ENCODE measurements around the gene TBC1D5.
A peak's percentile ranks its signal among the peaks of the same experiment; 100 is the strongest.

TBC1D5 gene

DNA sequence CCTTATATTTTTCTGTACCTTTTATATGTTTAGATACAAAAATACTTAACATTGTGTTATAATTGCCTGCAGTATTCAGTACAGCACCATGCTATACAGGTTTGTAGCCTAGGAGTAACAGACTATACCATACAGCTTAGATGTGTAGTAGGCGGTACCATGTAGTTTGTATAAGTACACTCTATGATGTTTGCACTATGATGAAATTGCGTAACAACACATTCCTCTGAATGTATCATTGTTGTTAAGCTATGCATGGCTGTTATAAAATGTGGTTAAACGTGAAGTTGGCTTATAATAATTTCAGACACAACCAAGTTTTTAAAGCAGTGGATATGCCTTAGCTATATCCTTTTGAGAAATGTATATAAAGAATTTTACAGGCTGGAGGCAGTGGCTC lies 529.3 kb downstream of the TBC1D5 start:
- TF ChIP-seq GATA3 (IDR thresholded peaks at IDR 0.05; ENCODE audit: low read depth, low read length), result no peak
- no peak for TF ChIP-seq GATA2 (IDR thresholded peaks at IDR 0.05; ENCODE audit: low read depth, low read length)

DNA sequence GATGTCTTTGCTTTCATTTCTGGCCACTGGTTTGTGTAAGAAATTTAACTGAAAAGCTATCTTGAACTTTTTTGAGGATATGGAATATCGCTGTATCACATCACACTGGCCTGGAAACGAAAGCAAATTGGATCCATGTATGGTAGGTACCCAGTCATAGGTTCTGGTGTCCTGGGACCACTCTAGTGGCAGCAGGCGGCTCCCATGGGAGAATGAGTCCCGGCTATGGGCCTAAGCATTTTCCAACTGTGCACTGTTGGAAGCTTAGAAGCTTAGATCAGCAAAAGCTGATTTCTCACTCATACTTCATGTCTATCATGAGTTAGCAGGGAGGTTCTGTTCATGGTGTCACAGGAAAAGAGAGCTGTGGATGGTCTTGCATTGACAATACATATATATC lies 534.5 kb downstream of the TBC1D5 start:
- TF ChIP-seq GATA2 (IDR thresholded peaks at IDR 0.05; ENCODE audit: low read depth, low read length), result no peak
- no peak for TF ChIP-seq GATA3 (IDR thresholded peaks at IDR 0.05; ENCODE audit: low read depth, low read length)

DNA sequence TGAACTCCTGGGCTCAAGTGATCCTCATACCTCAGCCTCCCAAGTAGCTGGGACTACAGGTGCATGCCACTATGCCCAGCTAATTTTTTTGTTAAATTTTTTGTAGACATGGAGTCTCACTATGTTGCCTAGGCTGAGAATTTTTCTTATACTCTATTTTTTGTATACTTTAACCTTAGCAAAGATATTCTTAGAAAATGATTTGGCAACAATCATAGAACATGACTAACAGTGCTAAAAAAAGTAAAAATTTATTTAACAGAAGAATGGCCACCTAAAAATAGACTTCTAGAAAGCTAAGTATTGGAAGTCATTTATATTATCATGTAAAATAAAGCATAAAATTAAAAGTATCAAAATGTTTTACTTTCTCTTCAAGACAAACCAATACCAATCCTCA lies 535.4 kb downstream of the TBC1D5 start:
- TF ChIP-seq GATA3 (IDR thresholded peaks at IDR 0.05; ENCODE audit: low read depth, low read length) (no peak), GATA2 (IDR thresholded peaks at IDR 0.05; ENCODE audit: low read depth, low read length) (no peak)

DNA sequence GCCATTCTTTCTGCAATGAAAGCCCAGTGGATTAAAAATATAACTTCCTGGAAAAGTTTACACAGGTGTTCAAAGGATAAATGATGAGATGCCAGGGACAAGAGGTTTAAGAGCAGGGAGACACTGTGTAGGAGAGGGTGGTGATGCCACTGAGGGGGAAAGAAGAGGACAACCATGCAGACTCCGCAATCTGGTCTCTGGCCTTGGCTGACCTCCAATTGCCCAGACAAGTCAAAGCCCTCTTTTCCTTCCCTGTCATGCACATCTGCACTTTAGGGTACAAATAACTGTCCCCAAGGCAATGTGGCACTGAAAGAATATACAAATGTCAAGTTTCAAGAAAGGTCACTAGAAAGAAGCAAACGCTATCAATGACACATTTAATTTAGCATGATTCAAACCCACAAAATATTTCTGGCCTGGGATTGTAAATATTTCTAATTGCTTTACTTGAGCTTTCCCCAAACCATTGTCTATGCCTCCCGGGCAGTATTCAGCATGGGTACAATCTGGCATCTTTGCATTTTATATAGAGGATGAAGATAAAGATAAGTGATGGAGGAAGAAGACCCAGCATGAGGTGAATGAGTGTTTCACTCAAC lies 538.3 kb downstream of the TBC1D5 start:
- no peak for TF ChIP-seq GATA2 (IDR thresholded peaks at IDR 0.05; ENCODE audit: low read depth, low read length)
- TF ChIP-seq GATA3 (IDR thresholded peaks at IDR 0.05; ENCODE audit: low read depth, low read length), result no peak

DNA sequence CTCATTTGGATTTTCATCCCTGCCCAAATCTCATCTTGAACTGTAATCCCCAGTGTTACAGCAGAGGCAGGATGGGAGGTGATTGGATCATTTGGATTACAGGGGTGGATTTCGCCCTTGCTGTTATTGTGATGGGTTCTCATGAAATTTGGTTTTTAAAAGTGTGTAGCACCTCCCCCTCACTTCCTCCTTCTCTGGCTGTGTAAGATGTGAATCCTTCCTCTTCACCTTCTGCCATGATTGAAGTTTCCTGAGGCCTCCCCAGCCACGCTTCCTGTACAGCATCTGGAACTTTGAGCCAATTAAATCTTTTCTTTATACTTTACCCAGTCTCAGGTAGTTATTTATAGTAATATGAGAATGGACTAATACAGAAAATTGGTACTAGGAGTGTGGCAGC lies 540.9 kb downstream of the TBC1D5 start:
- TF ChIP-seq GATA2 (IDR thresholded peaks at IDR 0.05; ENCODE audit: low read depth, low read length), result no peak
- no peak for TF ChIP-seq GATA3 (IDR thresholded peaks at IDR 0.05; ENCODE audit: low read depth, low read length)

DNA sequence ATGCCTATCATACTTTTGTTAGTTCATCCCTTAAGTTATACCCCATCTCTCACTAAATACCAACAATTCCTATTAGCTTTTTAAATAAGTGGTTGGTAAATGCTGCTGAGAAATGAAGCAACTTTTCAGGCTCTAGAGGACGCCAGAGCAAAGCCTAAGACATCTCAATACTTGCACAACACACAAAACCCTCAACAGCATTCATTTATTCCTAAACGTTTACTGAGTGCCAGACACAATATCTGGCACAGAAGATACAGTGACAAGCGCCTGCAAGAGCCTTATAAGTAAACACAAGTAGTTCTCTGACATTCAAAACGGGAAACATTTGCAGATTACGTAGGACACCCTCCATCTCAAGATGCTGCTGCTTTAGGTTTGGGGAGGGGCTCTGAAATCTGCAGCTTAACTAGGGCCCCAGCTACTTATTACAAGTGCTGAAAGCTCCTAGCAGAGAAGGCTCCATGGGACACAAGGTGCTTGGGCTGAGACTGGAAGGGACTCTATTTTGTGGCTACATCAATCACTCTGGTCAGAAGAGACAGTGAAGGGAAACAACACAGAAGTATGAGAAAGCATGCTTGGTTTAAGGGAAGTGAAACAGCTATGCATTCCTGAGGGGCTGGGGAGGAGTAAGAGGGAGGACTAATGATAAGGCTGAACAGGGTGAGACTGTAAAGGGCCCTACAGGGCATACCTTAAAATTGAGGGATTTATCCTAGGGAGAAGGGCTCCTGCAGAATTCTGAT lies 546.4 kb downstream of the TBC1D5 start:
- no peak for TF ChIP-seq GATA2 (IDR thresholded peaks at IDR 0.05; ENCODE audit: low read depth, low read length)
- TF ChIP-seq GATA3 (IDR thresholded peaks at IDR 0.05; ENCODE audit: low read depth, low read length), result no peak

DNA sequence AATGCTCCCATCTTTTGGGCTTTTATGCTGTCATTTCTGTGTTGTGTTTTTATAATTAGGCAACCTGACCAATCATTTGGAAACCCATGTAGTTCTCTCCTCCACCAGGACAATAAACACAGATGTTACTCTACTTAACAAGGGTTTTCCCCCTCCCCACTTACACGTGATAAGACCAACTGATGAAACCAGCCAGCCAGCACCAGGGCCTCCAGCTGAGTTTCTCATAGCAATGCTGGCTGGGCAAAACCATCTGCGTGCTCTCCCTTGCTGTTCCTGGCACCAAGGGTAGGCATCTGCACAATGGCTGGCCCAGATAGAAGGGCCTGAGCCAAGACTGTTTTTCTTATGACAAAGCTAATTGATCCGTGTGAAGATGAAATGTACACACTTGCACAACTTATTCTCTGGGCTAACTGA lies 547.2 kb downstream of the TBC1D5 start:
- TF ChIP-seq GATA2 (IDR thresholded peaks at IDR 0.05; ENCODE audit: low read depth, low read length), result no peak
- TF ChIP-seq GATA3 (IDR thresholded peaks at IDR 0.05; ENCODE audit: low read depth, low read length), result no peak

DNA sequence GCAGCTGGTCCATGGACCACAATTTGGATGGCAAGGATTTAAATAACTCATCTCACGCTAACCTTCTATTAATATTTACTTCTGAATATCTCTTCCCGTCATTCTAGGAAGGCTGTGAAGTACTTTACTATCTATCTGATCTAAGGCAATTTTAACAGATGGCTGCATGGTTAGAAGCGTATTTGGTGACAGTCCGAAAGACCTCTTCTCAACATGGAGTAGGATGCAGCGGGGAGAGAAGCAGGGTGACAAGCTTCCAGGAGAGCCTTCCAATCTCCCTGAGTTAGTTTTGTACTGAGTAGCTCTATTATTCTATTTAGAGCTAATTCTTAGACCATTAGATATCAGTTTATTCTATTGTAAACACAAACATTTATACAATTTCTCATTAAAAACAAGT lies 548.3 kb downstream of the TBC1D5 start:
- TF ChIP-seq GATA2 (IDR thresholded peaks at IDR 0.05; ENCODE audit: low read depth, low read length) (peak; percentile 9; the same call in 1 of the 2 replicates), GATA3 (IDR thresholded peaks at IDR 0.05; ENCODE audit: low read depth, low read length) (no peak)

DNA sequence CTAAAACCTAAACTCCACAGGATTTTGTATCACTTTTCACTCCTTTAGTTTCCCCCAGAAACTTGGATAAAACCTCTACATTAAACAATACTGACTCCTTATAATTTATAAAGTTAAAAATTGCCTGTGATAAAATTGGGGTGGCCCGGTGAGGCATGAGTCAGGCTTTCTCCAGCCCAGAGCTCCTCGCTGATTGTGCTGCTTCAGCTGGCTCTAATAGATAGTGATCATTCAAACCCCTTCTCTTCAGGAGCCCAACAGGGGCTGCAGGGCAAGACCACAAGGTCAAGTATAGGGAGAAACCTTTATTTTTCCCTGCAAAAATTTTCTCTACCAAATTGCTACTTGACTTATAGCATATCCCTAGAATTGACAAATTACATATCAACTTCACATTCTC lies 549.4 kb downstream of the TBC1D5 start:
- TF ChIP-seq GATA2 (IDR thresholded peaks at IDR 0.05; ENCODE audit: low read depth, low read length) (no peak), GATA3 (IDR thresholded peaks at IDR 0.05; ENCODE audit: low read depth, low read length) (no peak)

DNA sequence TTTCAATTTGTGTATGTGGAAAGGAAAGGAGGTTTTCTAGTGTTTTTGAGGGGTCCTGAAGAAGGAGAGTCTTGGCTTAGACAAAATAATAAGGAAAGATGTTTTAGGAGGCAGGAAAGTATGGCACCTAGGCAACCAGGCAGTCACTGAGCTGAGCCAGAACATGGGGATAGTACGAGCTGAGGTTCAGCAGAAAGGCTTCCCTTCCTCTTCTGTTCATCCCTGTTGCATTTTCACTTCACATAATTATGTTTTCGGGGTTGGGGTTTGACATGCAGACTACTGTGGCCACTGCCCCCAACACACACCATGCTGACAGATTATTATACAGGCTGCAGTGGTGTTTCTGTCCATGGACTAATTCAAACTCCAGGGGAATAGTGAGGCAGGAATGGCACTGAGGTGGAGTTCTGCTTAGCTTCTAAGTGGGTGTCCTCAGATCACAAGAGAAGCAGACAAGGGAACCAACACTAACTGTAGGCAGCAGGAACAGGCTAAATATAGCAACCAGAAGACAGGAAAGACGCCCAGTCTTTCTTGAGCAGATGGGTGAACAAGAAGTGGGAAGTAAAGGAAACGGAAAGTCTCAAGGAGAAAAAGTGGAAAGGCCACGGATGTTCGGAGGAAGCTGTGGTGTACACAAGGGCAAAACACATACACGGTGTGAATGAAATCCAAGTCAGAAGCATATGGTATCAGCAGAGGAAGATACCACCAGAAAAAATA lies 551.9 kb downstream of the TBC1D5 start:
- TF ChIP-seq GATA2 (IDR thresholded peaks at IDR 0.05; ENCODE audit: low read depth, low read length) (no peak), GATA3 (IDR thresholded peaks at IDR 0.05; ENCODE audit: low read depth, low read length) (no peak)

DNA sequence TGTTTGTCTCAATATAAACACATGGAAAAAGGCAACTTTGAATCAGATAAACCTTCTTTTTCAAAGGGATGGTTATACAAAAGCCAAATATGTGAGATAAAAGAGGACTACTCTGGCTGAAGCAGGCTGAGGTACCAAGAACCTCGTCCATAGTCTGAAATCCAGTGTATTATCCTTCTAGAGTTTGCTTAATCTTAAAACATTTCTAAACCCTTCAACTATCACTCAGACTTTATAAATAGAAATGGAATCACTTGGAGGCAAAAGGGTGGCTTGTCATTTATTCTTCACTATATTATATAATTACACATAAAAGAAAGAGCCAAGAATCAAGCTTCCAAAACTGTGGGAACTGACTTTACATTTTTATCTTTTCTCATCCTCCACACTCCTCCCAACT lies 554.1 kb downstream of the TBC1D5 start:
- TF ChIP-seq GATA3 (IDR thresholded peaks at IDR 0.05; ENCODE audit: low read depth, low read length), result no peak
- no peak for TF ChIP-seq GATA2 (IDR thresholded peaks at IDR 0.05; ENCODE audit: low read depth, low read length)

DNA sequence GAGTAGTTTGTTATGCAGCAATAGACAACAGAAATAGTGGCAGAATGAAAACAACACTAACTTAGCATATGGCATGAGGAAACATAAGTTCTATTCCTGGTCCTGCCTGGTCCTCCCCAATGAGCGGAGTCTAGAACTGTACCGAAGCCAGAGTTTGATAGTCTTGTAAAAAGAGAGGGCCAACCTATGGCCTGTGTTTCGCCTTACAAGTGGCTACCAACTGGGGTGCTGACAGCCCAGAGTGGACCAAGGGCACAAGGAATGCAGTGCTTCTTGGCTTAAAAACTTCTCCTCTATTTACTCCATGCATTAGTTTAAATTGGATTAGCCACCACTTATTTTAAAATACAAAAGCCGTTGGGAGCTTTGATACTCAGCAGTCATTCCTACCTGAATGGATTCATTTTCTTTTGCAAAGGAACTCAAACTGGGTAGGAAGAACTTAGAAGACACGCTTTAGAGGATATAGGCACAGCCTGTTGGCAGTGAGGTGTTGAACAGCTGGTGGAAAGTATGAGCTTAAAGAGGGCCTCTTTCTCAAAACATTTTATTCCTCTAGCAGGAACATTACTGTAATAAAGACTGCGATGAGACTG lies 554.7 kb downstream of the TBC1D5 start:
- TF ChIP-seq GATA2 (IDR thresholded peaks at IDR 0.05; ENCODE audit: low read depth, low read length) (no peak), GATA3 (IDR thresholded peaks at IDR 0.05; ENCODE audit: low read depth, low read length) (no peak)

DNA sequence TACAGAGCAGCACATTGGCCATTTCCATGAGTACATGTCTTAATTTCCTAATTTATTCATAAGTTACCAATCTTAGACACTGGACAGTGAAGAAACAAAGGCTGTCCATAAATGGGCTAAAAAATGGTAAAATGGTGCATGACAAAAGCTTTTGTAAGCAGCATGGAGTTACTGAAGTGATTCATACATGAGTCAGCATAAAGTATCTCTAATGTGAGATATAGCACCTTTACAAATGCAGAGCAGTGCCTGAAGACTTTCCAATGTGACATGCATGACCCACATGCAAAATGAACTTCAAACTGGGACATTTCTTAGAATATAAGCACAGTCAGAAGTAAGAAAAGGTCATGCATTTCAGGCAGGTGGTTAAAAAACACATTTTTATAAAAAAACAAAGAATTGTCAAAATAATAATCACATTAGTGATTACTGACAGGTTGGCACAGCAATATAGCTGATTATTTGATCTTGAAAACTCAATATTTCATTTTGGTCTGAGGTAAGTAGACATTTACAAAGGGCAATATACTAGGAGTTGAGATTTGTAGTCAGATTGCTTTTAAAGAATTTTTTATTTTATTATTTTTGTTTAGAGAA lies 558.4 kb downstream of the TBC1D5 start:
- TF ChIP-seq GATA3 (IDR thresholded peaks at IDR 0.05; ENCODE audit: low read depth, low read length) (no peak), GATA2 (IDR thresholded peaks at IDR 0.05; ENCODE audit: low read depth, low read length) (no peak)

DNA sequence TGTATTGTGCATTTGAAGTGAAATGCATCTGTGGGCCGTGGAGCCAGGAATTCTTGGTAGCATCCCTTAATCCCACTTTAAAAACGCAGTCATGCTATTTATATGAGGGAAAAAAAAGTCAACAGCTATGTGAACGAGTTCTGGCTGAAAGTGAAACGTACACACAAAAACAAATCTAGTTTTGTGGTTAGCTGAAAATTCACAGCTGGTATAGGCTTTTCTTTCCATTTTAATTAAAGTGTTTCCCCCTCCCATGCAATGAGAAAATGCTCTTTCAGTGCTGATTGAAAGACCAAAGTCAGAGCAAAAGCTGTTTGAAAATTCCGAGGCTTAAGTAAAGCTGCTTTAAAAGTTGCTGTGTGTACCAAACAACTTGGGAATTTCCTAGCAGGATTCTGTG lies 560.3 kb downstream of the TBC1D5 start:
- no peak for TF ChIP-seq GATA2 (IDR thresholded peaks at IDR 0.05; ENCODE audit: low read depth, low read length)
- no peak for TF ChIP-seq GATA3 (IDR thresholded peaks at IDR 0.05; ENCODE audit: low read depth, low read length)
